Loucy (cell line): ENCODE data around the gene SORD.

ENCODE experiments used
- H2AFZ ChIP-seq: fragments of 200-600 bp; sonication (generic); 2 replicates; pipeline ENCODE4 v1.6.0; 2016; ENCODE audit warnings: antibody characterized with exemption, mild to moderate bottlenecking, low read length, moderate library complexity
- H3F3A ChIP-seq: fragments of 200-600 bp; 2 replicates; pipeline ENCODE4 v1.6.0; 2016; ENCODE audit warnings: antibody characterized with exemption, low read depth, mild to moderate bottlenecking
- H3K27me3 ChIP-seq: fragments of 200-600 bp; sonication (generic); 2 replicates; pipeline ENCODE4 v1.6.1; 2014; ENCODE audit warnings: low read length, mild to moderate bottlenecking; ENCODE audit not compliant: insufficient read depth, poor library complexity, severe bottlenecking
- H3K36me3 ChIP-seq: fragments of 200-600 bp; sonication (generic); 2 replicates; pipeline ENCODE4 v1.6.1; 2016; ENCODE audit warnings: low read length; ENCODE audit not compliant: insufficient read depth
- H3K4me1 ChIP-seq: fragments of 200-600 bp; sonication (generic); 2 replicates; pipeline ENCODE4 v1.5.1; 2014; ENCODE audit warnings: low read length, mild to moderate bottlenecking; ENCODE audit not compliant: insufficient read depth, poor library complexity, severe bottlenecking
- H3K4me2 ChIP-seq: fragments of 200-600 bp; sonication (generic); 2 replicates; pipeline ENCODE4 v1.6.0; 2014; ENCODE audit warnings: antibody characterized with exemption, low read length, low read depth, mild to moderate bottlenecking; ENCODE audit not compliant: poor library complexity, severe bottlenecking
- H3K4me3 ChIP-seq: fragments of 200-600 bp; sonication (generic); 2 replicates; pipeline ENCODE4 v1.5.1; 2014; ENCODE audit warnings: low read length, mild to moderate bottlenecking, mixed read lengths; ENCODE audit not compliant: poor library complexity, severe bottlenecking
- H3K79me2 ChIP-seq: fragments of 200-600 bp; sonication (generic); 2 replicates; pipeline ENCODE4 v1.6.1; 2014; ENCODE audit warnings: low read length; ENCODE audit not compliant: insufficient read depth
- H3K9ac ChIP-seq: fragments of 200-600 bp; sonication (generic); 2 replicates; pipeline ENCODE4 v1.6.0; 2014; ENCODE audit warnings: mild to moderate bottlenecking, low read depth, low read length, moderate library complexity; ENCODE audit not compliant: poor library complexity, severe bottlenecking
- H3K9me2 ChIP-seq: fragments of 200-600 bp; sonication (generic); replicated peaks from 2 replicates; pipeline ENCODE4 v1.6.1; 2016; ENCODE audit warnings: low read depth, low read length, mixed read lengths
- H3K9me3 ChIP-seq: fragments of 200-600 bp; sonication (generic); 2 replicates; pipeline ENCODE4 v1.6.1; 2014; ENCODE audit warnings: mild to moderate bottlenecking, antibody characterized with exemption, low read length, low read depth; ENCODE audit not compliant: insufficient read depth
- H4K20me1 ChIP-seq: fragments of 200-600 bp; sonication (generic); 2 replicates; pipeline ENCODE4 v1.6.0; 2014; ENCODE audit warnings: antibody characterized with exemption, low read length, mild to moderate bottlenecking; ENCODE audit not compliant: insufficient read depth, poor library complexity, severe bottlenecking
- CTCF ChIP-seq: fragments of 200-600 bp; sonication (generic); conservative IDR thresholded peaks from 2 replicates; pipeline ENCODE4 v1.5.1; 2014; ENCODE audit warnings: mild to moderate bottlenecking, antibody characterized with exemption, low read length
- EZH2phosphoT487 ChIP-seq: fragments of 200-600 bp; IDR thresholded peaks from 2 replicates; pipeline ENCODE4 v1.6.1; 2018; ENCODE audit warnings: antibody characterized with exemption, mild to moderate bottlenecking, moderate library complexity, borderline replicate concordance

SORD gene

GRCh38 chr15:45118131-45118588 lies 95.2 kb downstream of the SORD start:
- no peaks in the 10 kb centered on the region for H3K27me3 ChIP-seq
- H3K4me2 ChIP-seq = peak overlapping the region; percentile 37
- H3K9me2 ChIP-seq = no peaks in the 10 kb centered on the region
- H3K79me2 ChIP-seq = no peaks in the 10 kb centered on the region
- peak overlapping the region; percentile 78 for H2AFZ ChIP-seq
- no peak for TF ChIP-seq EZH2phosphoT487
- TF ChIP-seq CTCF = peak; percentile 100
- H3K9me3 ChIP-seq = no peaks in the 10 kb centered on the region
- no peaks in the 10 kb centered on the region for H3K36me3 ChIP-seq
- no peak overlapping the region for H3K9ac ChIP-seq
- H4K20me1 ChIP-seq = no peaks in the 10 kb centered on the region
- no peaks in the 10 kb centered on the region for H3F3A ChIP-seq
- no peaks in the 10 kb centered on the region for H3K4me1 ChIP-seq
- H3K4me3 ChIP-seq = peak overlapping the region; percentile 25

GRCh38 chr15:45118996-45119395 lies 96.0 kb downstream of the SORD start:
- H3K9me2 ChIP-seq = no peaks in the 10 kb centered on the region
- TF ChIP-seq EZH2phosphoT487 (no peak), CTCF (no peak)
- H4K20me1 ChIP-seq = no peaks in the 10 kb centered on the region
- no peaks in the 10 kb centered on the region for H3K4me1 ChIP-seq
- H3K9me3 ChIP-seq = no peaks in the 10 kb centered on the region
- H3K4me3 ChIP-seq = no peak overlapping the region
- no peak overlapping the region for H3K9ac ChIP-seq
- H2AFZ ChIP-seq = no peak overlapping the region
- no peaks in the 10 kb centered on the region for H3F3A ChIP-seq
- H3K36me3 ChIP-seq = no peaks in the 10 kb centered on the region
- H3K27me3 ChIP-seq = no peaks in the 10 kb centered on the region
- H3K79me2 ChIP-seq = no peaks in the 10 kb centered on the region
- H3K4me2 ChIP-seq = no peak overlapping the region

GRCh38 chr15:45120081-45120972 lies 97.3 kb downstream of the SORD start:
- no peak for TF ChIP-seq EZH2phosphoT487
- TF ChIP-seq CTCF = no peak
- Histone ChIP-seq H3K79me2 (no peaks in the 10 kb centered on the region), H4K20me1 (no peaks in the 10 kb centered on the region), H3F3A (no peaks in the 10 kb centered on the region), H2AFZ (no peak overlapping the region), H3K9me3 (no peaks in the 10 kb centered on the region), H3K4me1 (no peaks in the 10 kb centered on the region), H3K36me3 (no peaks in the 10 kb centered on the region), H3K4me2 (no peak overlapping the region), H3K4me3 (no peak overlapping the region), H3K9me2 (no peaks in the 10 kb centered on the region), H3K9ac (no peak overlapping the region), H3K27me3 (no peaks in the 10 kb centered on the region)
